HCT116 (cell line): ENCODE data around the gene ATAD2B. TPM values are rescaled to one million over a fixed set of nuclear protein-coding genes. Genes with fewer than 3 reads are reported as not detected.

ENCODE experiments used
- ATAC-seq: fragments of 200-7000 bp; cut with Tn5 transposase; 2 replicates; pipeline ENCODE4 v1.9.1; 2020; ENCODE audit warnings: mild to moderate bottlenecking, moderate library complexity
- BruUV-seq: library from RNA; stranded (reverse); fragments of 400-500 nt; replicated peaks from 2 replicates; lab custom pipeline; 2021; lab: Mats Ljungman, UMichigan
- CTCF ChIA-PET: fragments of 300-600 bp; sonication (Branson Sonifier 250); formaldehyde crosslinking; loops from one replicate; lab custom pipeline; 2021; ENCODE audit warnings: antibody characterized with exemption; lab: Charles Lee
- POLR2A ChIA-PET: fragments of 300-600, 350-600 bp; sonication (Branson Sonifier 250); formaldehyde crosslinking; loops from one replicate; lab custom pipeline; 2021; ENCODE audit warnings: antibody characterized with exemption; lab: Charles Lee
- RAD21 ChIA-PET, 2 experiments: fragments of 300-600 bp; sonication (Branson Sonifier 250); formaldehyde crosslinking; loops; one replicate each; lab custom pipeline; 2023; ENCODE audit warnings: low total read pairs in 2 of 2; ENCODE audit not compliant: uncharacterized antibody in 2 of 2, unreplicated experiment in 2 of 2, low non-redundant PET in 1 of 2; lab: Charles Lee
- DNase-seq: peaks from one replicate; pipeline ENCODE4 v3.0.0-alpha.2; 2010; ENCODE audit warnings: low read depth, low spot score
- H2AFZ ChIP-seq: fragments of 200-600 bp; shearing (Covaris generic), sonication (generic); 2 replicates; pipeline ENCODE4 v1.6.1; 2017; ENCODE audit warnings: low read depth, mixed run types, mixed read lengths, antibody characterized with exemption, low read length; ENCODE audit not compliant: poor library complexity, severe bottlenecking
- H3K27ac ChIP-seq: 2 replicates; pipeline ENCODE4 v1.5.1; 2012; ENCODE audit warnings: low read depth, low read length
- H3K27me3 ChIP-seq: fragments of 200-600 bp; sonication (generic); 2 replicates; pipeline ENCODE4 v1.6.1; 2016; ENCODE audit warnings: mixed run types, low read length, mixed read lengths; ENCODE audit not compliant: insufficient read depth
- H3K36me3 ChIP-seq, 2 experiments: fragments of 200-500 bp in 1 of 2; fragments of 200-600 bp in 1 of 2; sonication (Bioruptor generic) in 1 of 2; sonication (generic) in 1 of 2; 2 replicates each; pipeline versions ENCODE4 v1.5.1 to v1.6.1; 2014 to 2016; ENCODE audit warnings: low read length in 2 of 2, inconsistent platforms in 1 of 2, mixed read lengths in 1 of 2, mixed run types in 1 of 2; ENCODE audit not compliant: insufficient read depth in 2 of 2, control insufficient read depth in 1 of 2
- H3K4me1 ChIP-seq, 2 experiments: fragments of 200-600 bp in 1 of 2; sonication (generic) in 1 of 2; 2 replicates each; pipeline versions ENCODE4 v1.5.1 to v1.6.1; 2012 to 2017; ENCODE audit warnings: low read length in 2 of 2, inconsistent platforms in 1 of 2, mild to moderate bottlenecking in 1 of 2, mixed read lengths in 1 of 2, mixed run types in 1 of 2, moderate library complexity in 1 of 2; ENCODE audit not compliant: insufficient read depth in 2 of 2, control insufficient read depth in 1 of 2
- H3K4me2 ChIP-seq: fragments of 200-600 bp; sonication (generic); 2 replicates; pipeline ENCODE4 v1.6.1; 2017; ENCODE audit warnings: mixed run types, low read length, mixed read lengths
- H3K4me3 ChIP-seq, 2 experiments: fragments of 200-600 bp in 1 of 2; sonication (generic) in 1 of 2; replicated peaks in 1 of 2; 2 replicates each; pipeline ENCODE4 v1.5.1; 2011 to 2016; ENCODE audit warnings: low read length in 2 of 2, control low read depth in 1 of 2, low read depth in 1 of 2, mild to moderate bottlenecking in 1 of 2, mixed read lengths in 1 of 2, mixed run types in 1 of 2
- H3K79me2 ChIP-seq: fragments of 200-600 bp; sonication (generic); 2 replicates; pipeline ENCODE4 v1.6.1; 2017; ENCODE audit warnings: mild to moderate bottlenecking, mixed run types, low read length, moderate library complexity, mixed read lengths; ENCODE audit not compliant: insufficient read depth
- H3K9ac ChIP-seq: fragments of 200-600 bp; sonication (generic); 2 replicates; pipeline ENCODE4 v1.6.1; 2016; ENCODE audit warnings: low read length, mixed read lengths
- H3K9me2 ChIP-seq: fragments of 200-600 bp; sonication (generic), shearing (Covaris generic); 2 replicates; pipeline ENCODE4 v1.6.1; 2017; ENCODE audit warnings: mixed run types, mild to moderate bottlenecking, moderate library complexity; ENCODE audit not compliant: insufficient read depth
- H3K9me3 ChIP-seq, 2 experiments: fragments of 200-500 bp in 1 of 2; fragments of 200-600 bp in 1 of 2; sonication (Bioruptor generic) in 1 of 2; sonication (generic) in 1 of 2; 2 replicates each; pipeline ENCODE4 v1.6.1; 2014 to 2017; ENCODE audit warnings: low read length in 2 of 2, mixed read lengths in 2 of 2, inconsistent platforms in 1 of 2, low read depth in 1 of 2, mild to moderate bottlenecking in 1 of 2, mixed run types in 1 of 2, moderate library complexity in 1 of 2; ENCODE audit not compliant: control insufficient read depth in 1 of 2, insufficient read depth in 1 of 2
- H4K20me1 ChIP-seq: fragments of 200-600 bp; sonication (generic), shearing (Covaris generic); 2 replicates; pipeline ENCODE4 v1.6.1; 2017; ENCODE audit warnings: mixed run types, mild to moderate bottlenecking, moderate library complexity; ENCODE audit not compliant: insufficient read depth
- CBX3 ChIP-seq: IDR thresholded peaks from 2 replicates; pipeline ENCODE4 v1.6.1; 2012; ENCODE audit warnings: low read depth
- CEBPB ChIP-seq: IDR thresholded peaks from 2 replicates; pipeline ENCODE4 v1.6.1; 2012; ENCODE audit warnings: low read depth
- ELF1 ChIP-seq: IDR thresholded peaks from 2 replicates; pipeline ENCODE4 v1.6.1; 2012; ENCODE audit warnings: low read depth, borderline replicate concordance
- EZH2 ChIP-seq: fragments of 200-600 bp; sonication (generic); IDR thresholded peaks from 2 replicates; pipeline ENCODE4 v1.6.1; 2017; ENCODE audit warnings: antibody characterized with exemption, mixed run types
- EZH2phosphoT487 ChIP-seq: fragments of 200-600 bp; IDR thresholded peaks from 2 replicates; pipeline ENCODE4 v1.6.1; 2018; ENCODE audit warnings: antibody characterized with exemption, borderline replicate concordance
- JUND ChIP-seq: IDR thresholded peaks from 2 replicates; pipeline ENCODE4 v1.6.1; 2012
- POLR2A ChIP-seq: IDR thresholded peaks from 2 replicates; pipeline ENCODE4 v1.7.0; 2011; ENCODE audit warnings: borderline replicate concordance; ENCODE audit not compliant: insufficient read depth, insufficient read length; ENCODE audit errors: extremely low read depth
- POLR2AphosphoS5 ChIP-seq: IDR thresholded peaks from 2 replicates; pipeline ENCODE4 v1.6.1; 2011; ENCODE audit warnings: mild to moderate bottlenecking, low read depth, low read length, moderate library complexity
- RAD21 ChIP-seq: IDR thresholded peaks from 2 replicates; pipeline ENCODE4 v1.6.1; 2012; ENCODE audit warnings: low read depth, mild to moderate bottlenecking
- SP1 ChIP-seq: IDR thresholded peaks from 2 replicates; pipeline ENCODE4 v1.6.1; 2012; ENCODE audit warnings: low read depth
- SRF ChIP-seq: IDR thresholded peaks from 2 replicates; pipeline ENCODE4 v1.6.1; 2012; ENCODE audit warnings: low read depth
- YY1 ChIP-seq: IDR thresholded peaks from 2 replicates; pipeline ENCODE4 v1.6.1; 2011; ENCODE audit warnings: low read length, low read depth, moderate library complexity, mild to moderate bottlenecking; ENCODE audit not compliant: insufficient replicate concordance; ENCODE audit errors: extremely low read depth
- ZFX ChIP-seq: fragments of 450-650 bp; IDR thresholded peaks from 2 replicates; pipeline ENCODE4 v1.6.1; 2017
- ZNF274 ChIP-seq: fragments of 200-500 bp; sonication (Bioruptor generic); IDR thresholded peaks from 2 replicates; pipeline ENCODE4 v1.6.1; 2014; ENCODE audit warnings: mild to moderate bottlenecking, low read depth, low read length, inconsistent platforms
- intact Hi-C: fragments of 100-400 bp; cut with micrococcal nuclease; formaldehyde crosslinking; loops from 2 replicates; pipeline ENCODE4 v1.10.0; 2022
- total RNA-seq: library from RNA; stranded (reverse); gene quantifications from one replicate; pipeline ENCODE4 v1.2.1, GENCODE V29; 2021; ENCODE audit not compliant: unreplicated experiment
- TF ChIP-seq, protein P1 (sequence below): IDR thresholded peaks from 2 replicates; pipeline ENCODE4 v1.6.1; 2012
- TF ChIP-seq, protein P2 (sequence below): IDR thresholded peaks from 2 replicates; pipeline ENCODE4 v1.6.1; 2012; ENCODE audit warnings: low read depth
- TF ChIP-seq, protein P3 (sequence below): IDR thresholded peaks from 2 replicates; pipeline ENCODE4 v1.6.1; 2012
- TF ChIP-seq, protein P4 (sequence below), 3 experiments: fragments of 200-600 bp in 1 of 3; sonication (generic) in 1 of 3; IDR thresholded peaks in 2 of 3; conservative IDR thresholded peaks in 1 of 3; 2 replicates each; pipeline ENCODE4 v1.5.1; 2012 to 2017; ENCODE audit warnings: low read depth in 2 of 3, low read length in 2 of 3, antibody characterized with exemption in 1 of 3, borderline replicate concordance in 1 of 3, control low read depth in 1 of 3, mild to moderate bottlenecking in 1 of 3, mixed read lengths in 1 of 3, mixed run types in 1 of 3, moderate library complexity in 1 of 3; ENCODE audit not compliant: insufficient read depth in 1 of 3

The ATAD2B gene
- total RNA-seq, 1 experiment from 2014 or later: 9.6 TPM

DNA sequence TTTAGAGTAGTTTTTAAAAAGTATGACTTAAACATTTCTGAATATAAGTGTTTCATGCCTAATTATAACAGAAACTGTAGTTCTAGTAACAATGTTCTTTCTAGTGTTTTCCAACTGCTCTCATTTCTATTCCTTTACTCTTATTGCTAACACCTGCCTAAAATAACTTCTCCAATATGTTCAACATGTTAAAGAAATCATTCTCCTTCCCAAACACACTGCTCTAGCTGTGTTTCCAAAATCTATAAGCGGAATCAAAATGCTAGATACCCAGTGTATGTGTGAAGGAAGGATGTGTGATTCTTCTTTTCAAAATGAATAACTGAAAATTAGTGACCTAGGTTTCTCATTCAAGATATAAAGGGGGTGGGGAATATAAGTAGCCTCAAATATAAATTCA lies 89.1 kb downstream of the ATAD2B start:
- H3K4me2 ChIP-seq: no peak overlapping the region
- no peak overlapping the region for H3K9ac ChIP-seq
- intact Hi-C loops: no loop called here
- H3K9me2 ChIP-seq: no peaks in the 10 kb centered on the region
- DNase-seq: no peak
- H3K4me3 ChIP-seq: no peak overlapping the region
- no peak for TF ChIP-seq POLR2AphosphoS5
- TF ChIP-seq RAD21: no peak
- TF ChIP-seq ZFX: no peak
- no peak for TF ChIP-seq ZNF274
- no peak for TF ChIP-seq ELF1
- no peak for TF ChIP-seq EZH2phosphoT487
- no peak for TF ChIP-seq JUND
- TF ChIP-seq YY1: no peak
- no peak for TF ChIP-seq SP1
- TF ChIP-seq, protein P1, sequence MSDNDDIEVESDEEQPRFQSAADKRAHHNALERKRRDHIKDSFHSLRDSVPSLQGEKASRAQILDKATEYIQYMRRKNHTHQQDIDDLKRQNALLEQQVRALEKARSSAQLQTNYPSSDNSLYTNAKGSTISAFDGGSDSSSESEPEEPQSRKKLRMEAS: no peak
- TF ChIP-seq, protein P2, sequence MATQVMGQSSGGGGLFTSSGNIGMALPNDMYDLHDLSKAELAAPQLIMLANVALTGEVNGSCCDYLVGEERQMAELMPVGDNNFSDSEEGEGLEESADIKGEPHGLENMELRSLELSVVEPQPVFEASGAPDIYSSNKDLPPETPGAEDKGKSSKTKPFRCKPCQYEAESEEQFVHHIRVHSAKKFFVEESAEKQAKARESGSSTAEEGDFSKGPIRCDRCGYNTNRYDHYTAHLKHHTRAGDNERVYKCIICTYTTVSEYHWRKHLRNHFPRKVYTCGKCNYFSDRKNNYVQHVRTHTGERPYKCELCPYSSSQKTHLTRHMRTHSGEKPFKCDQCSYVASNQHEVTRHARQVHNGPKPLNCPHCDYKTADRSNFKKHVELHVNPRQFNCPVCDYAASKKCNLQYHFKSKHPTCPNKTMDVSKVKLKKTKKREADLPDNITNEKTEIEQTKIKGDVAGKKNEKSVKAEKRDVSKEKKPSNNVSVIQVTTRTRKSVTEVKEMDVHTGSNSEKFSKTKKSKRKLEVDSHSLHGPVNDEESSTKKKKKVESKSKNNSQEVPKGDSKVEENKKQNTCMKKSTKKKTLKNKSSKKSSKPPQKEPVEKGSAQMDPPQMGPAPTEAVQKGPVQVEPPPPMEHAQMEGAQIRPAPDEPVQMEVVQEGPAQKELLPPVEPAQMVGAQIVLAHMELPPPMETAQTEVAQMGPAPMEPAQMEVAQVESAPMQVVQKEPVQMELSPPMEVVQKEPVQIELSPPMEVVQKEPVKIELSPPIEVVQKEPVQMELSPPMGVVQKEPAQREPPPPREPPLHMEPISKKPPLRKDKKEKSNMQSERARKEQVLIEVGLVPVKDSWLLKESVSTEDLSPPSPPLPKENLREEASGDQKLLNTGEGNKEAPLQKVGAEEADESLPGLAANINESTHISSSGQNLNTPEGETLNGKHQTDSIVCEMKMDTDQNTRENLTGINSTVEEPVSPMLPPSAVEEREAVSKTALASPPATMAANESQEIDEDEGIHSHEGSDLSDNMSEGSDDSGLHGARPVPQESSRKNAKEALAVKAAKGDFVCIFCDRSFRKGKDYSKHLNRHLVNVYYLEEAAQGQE: no peak
- TF ChIP-seq, protein P3, sequence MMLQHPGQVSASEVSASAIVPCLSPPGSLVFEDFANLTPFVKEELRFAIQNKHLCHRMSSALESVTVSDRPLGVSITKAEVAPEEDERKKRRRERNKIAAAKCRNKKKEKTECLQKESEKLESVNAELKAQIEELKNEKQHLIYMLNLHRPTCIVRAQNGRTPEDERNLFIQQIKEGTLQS: no peak
- TF ChIP-seq EZH2: no peak
- TF ChIP-seq, protein P4, sequence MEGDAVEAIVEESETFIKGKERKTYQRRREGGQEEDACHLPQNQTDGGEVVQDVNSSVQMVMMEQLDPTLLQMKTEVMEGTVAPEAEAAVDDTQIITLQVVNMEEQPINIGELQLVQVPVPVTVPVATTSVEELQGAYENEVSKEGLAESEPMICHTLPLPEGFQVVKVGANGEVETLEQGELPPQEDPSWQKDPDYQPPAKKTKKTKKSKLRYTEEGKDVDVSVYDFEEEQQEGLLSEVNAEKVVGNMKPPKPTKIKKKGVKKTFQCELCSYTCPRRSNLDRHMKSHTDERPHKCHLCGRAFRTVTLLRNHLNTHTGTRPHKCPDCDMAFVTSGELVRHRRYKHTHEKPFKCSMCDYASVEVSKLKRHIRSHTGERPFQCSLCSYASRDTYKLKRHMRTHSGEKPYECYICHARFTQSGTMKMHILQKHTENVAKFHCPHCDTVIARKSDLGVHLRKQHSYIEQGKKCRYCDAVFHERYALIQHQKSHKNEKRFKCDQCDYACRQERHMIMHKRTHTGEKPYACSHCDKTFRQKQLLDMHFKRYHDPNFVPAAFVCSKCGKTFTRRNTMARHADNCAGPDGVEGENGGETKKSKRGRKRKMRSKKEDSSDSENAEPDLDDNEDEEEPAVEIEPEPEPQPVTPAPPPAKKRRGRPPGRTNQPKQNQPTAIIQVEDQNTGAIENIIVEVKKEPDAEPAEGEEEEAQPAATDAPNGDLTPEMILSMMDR (IDR thresholded peaks at IDR 0.05 in 2 of 3, conservative IDR thresholded peaks at IDR 0.05 in 1 of 3; ENCODE audit: borderline replicate concordance in 1 of 3, insufficient read depth in 1 of 3, low read depth in 2 of 3, low read length in 2 of 3): no peak
- no peak for TF ChIP-seq SRF
- no peak for TF ChIP-seq CEBPB
- TF ChIP-seq POLR2A: no peak
- TF ChIP-seq CBX3: no peak
- peaks cover 0 to 9% of the 10 kb centered on the region in 2 experiments; a peak in 2 of 4 replicates for H3K9me3 ChIP-seq
- no peaks in the 10 kb centered on the region for H3K4me1 ChIP-seq
- RAD21 ChIA-PET: no interaction called here
- no peak overlapping the region for H3K27ac ChIP-seq
- H3K27me3 ChIP-seq: no peaks in the 10 kb centered on the region
- no peaks in the 10 kb centered on the region for H3K36me3 ChIP-seq
- CTCF ChIA-PET: no interaction called here
- POLR2A ChIA-PET: no interaction called here
- H3K79me2 ChIP-seq: no peaks in the 10 kb centered on the region
- no peaks in the 10 kb centered on the region for H4K20me1 ChIP-seq
- H2AFZ ChIP-seq: no peak overlapping the region
- ATAC-seq: no peak
- no TSS peak for BruUV-seq
